ENCODE results near the gene SRD5A3.

Gene SRD5A3

DNA sequence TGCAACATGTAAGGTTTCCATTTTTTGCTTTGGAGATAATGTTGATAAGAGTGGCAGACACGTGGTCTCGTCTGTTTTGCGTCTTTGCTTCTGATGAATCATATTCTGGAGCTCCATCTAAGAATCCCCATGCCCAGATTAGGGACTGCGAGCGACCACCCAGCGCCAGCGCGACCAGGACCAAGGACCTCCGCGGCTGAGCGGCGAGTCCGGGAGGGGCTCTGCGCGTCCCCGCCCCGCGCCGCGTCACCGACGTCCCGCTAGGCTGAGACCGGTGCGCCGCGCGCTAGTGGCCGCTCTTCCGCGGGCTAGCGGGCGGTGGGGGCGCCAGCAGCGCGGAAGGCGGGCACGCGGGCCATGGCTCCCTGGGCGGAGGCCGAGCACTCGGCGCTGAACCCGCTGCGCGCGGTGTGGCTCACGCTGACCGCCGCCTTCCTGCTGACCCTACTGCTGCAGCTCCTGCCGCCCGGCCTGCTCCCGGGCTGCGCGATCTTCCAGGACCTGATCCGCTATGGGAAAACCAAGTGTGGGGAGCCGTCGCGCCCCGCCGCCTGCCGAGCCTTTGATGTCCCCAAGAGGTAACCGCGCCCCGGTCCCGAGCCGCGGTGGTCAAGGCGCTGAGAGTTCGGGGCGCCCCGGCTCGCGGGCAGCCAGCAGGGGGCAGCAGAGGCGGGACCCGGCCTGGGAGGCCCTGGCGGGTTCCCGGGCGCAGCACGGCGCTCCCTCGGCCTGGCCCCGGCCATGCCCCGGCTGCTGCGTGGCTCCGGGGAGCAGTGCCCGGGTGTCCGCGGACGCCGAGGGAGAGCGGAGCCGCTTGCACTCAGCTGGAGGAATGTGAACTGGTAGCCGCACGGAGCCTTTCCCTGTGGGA, at the start of gene SRD5A3:
TSS of gene SRD5A3 (plus strand) at position 263 of the 871 bp plus-strand sequence. CDS start at position 358, 95 bp downstream.
- TF ChIP-seq, protein P1, sequence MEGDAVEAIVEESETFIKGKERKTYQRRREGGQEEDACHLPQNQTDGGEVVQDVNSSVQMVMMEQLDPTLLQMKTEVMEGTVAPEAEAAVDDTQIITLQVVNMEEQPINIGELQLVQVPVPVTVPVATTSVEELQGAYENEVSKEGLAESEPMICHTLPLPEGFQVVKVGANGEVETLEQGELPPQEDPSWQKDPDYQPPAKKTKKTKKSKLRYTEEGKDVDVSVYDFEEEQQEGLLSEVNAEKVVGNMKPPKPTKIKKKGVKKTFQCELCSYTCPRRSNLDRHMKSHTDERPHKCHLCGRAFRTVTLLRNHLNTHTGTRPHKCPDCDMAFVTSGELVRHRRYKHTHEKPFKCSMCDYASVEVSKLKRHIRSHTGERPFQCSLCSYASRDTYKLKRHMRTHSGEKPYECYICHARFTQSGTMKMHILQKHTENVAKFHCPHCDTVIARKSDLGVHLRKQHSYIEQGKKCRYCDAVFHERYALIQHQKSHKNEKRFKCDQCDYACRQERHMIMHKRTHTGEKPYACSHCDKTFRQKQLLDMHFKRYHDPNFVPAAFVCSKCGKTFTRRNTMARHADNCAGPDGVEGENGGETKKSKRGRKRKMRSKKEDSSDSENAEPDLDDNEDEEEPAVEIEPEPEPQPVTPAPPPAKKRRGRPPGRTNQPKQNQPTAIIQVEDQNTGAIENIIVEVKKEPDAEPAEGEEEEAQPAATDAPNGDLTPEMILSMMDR (IDR thresholded peaks at IDR 0.05): peak; percentile 98

DNA sequence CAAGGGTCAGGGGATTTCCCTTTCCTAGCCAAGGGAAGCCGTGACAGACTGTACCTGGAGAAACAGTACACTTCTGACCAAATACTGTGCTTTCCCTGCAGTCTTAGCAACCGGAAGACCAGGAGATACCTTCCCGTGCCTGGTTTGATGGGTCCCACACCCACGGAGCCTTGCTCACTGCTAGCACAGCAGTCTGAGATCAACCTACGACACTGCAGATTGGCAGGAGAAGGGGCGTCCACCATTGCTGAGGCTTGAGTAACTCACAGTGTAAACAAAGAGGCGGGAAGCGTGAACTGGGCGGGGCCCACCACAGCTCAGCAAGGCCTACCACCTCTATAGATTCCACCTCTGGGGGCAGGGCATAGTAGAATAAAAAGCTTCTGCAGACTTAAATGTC, 48.7 kb upstream of the SRD5A3 start:
- TF ChIP-seq, protein P1 (IDR thresholded peaks at IDR 0.05): no peak

- TF ChIP-seq, protein P1 (IDR thresholded peaks at IDR 0.05): no peak
Observed at GRCh38 chr4:55303760-55304165, 42.3 kb upstream of the SRD5A3 start.

- TF ChIP-seq, protein P1 (IDR thresholded peaks at IDR 0.05): no peak
Observed at GRCh38 chr4:55304303-55304702, 41.7 kb upstream of the SRD5A3 start.

GRCh38 chr4:55308071-55308470, 38.0 kb upstream of the SRD5A3 start:
- TF ChIP-seq, protein P1 (IDR thresholded peaks at IDR 0.05): no peak

DNA sequence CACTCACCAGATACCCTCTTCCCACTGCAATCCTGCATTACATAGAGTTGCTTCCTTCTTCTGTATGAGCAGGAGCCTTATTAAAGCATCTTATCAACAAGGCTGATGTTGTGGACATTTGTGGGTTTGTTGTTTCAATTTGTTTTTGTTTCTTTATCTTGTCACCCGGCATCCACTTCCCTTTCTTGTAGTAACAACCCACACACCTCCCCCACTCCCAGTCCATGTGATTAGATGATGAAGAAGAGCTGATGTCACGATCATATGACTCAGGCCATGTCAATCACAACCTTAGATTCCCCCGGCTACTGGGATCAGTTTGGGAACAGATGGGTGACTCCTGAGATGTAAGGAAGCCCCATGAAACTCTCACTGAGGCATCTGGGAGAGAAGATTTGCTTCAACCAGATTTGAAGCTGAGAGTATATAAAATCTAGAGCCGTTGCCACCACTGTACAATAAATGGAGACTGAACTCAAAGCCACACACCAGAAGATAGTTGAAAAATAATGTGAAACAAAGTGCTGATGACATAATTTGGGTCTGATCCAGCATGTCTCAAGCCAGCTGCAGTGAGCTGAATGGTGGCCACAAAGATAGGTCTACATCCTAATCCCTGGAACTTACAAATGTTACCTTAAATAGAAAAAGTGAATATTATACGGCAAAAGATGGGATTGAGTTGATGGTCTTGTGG, 34.1 kb upstream of the SRD5A3 start:
- TF ChIP-seq, protein P1 (IDR thresholded peaks at IDR 0.05): no peak

DNA sequence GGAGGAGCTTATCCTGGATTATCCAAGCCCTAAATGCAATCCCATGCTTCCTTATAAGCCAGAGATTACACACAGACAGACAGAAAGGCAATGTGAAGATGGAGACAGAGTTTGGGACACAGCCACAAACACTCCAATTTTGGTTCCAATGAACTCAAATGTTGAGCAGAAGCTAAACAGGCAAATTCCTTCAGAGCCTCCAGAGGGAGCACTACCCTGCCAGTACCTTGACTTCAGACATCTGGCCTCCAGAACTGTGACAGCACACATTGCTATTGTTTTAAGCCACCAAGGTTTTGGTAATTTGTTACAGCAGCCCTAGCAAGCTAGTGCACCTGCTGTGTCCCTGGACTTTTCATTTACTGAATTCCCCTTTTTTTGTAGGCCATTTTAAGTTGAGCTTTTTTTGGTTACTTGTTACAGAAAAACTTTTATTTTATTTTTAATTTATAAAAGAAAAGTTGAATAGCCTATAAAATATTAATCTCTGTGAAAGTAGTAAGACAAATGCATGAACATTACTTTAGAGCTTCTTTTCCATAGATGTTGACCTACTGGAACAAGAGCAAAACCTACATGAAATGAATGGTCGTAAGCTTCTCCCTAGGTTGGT, 33.4 kb upstream of the SRD5A3 start:
- TF ChIP-seq, protein P1 (IDR thresholded peaks at IDR 0.05): peak; percentile 71

All from LNCAP (cell line).